ENCODE results near the gene MSLN.

The MSLN gene

GRCh38 chr16:783404-784161, 23.0 kb downstream of the MSLN start:
- no peak for DNase-seq (ENCODE audit: low read depth)
- no peak overlapping the region for H3K4me3 ChIP-seq (ENCODE audit: low read depth, low read length)
- TF ChIP-seq POLR2A (IDR thresholded peaks at IDR 0.05; ENCODE audit: extremely low read depth, insufficient read length) (no peak), MYC (IDR thresholded peaks at IDR 0.05; ENCODE audit: low read depth, low read length) (no peak), MAX (IDR thresholded peaks at IDR 0.05; ENCODE audit: low read depth, low read length) (no peak)
- TF ChIP-seq, protein P1, sequence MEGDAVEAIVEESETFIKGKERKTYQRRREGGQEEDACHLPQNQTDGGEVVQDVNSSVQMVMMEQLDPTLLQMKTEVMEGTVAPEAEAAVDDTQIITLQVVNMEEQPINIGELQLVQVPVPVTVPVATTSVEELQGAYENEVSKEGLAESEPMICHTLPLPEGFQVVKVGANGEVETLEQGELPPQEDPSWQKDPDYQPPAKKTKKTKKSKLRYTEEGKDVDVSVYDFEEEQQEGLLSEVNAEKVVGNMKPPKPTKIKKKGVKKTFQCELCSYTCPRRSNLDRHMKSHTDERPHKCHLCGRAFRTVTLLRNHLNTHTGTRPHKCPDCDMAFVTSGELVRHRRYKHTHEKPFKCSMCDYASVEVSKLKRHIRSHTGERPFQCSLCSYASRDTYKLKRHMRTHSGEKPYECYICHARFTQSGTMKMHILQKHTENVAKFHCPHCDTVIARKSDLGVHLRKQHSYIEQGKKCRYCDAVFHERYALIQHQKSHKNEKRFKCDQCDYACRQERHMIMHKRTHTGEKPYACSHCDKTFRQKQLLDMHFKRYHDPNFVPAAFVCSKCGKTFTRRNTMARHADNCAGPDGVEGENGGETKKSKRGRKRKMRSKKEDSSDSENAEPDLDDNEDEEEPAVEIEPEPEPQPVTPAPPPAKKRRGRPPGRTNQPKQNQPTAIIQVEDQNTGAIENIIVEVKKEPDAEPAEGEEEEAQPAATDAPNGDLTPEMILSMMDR (IDR thresholded peaks at IDR 0.05; ENCODE audit: low read depth, low read length) = no peak

- DNase-seq (ENCODE audit: low read depth) = no peak
- no peak overlapping the region for H3K4me3 ChIP-seq (ENCODE audit: low read depth, low read length)
- TF ChIP-seq MYC (IDR thresholded peaks at IDR 0.05; ENCODE audit: low read depth, low read length) (no peak), MAX (IDR thresholded peaks at IDR 0.05; ENCODE audit: low read depth, low read length) (no peak), POLR2A (IDR thresholded peaks at IDR 0.05; ENCODE audit: extremely low read depth, insufficient read length) (no peak)
- TF ChIP-seq, protein P1 (IDR thresholded peaks at IDR 0.05; ENCODE audit: low read depth, low read length) = no peak
Observed at GRCh38 chr16:784431-784830, 23.9 kb downstream of the MSLN start.

DNA sequence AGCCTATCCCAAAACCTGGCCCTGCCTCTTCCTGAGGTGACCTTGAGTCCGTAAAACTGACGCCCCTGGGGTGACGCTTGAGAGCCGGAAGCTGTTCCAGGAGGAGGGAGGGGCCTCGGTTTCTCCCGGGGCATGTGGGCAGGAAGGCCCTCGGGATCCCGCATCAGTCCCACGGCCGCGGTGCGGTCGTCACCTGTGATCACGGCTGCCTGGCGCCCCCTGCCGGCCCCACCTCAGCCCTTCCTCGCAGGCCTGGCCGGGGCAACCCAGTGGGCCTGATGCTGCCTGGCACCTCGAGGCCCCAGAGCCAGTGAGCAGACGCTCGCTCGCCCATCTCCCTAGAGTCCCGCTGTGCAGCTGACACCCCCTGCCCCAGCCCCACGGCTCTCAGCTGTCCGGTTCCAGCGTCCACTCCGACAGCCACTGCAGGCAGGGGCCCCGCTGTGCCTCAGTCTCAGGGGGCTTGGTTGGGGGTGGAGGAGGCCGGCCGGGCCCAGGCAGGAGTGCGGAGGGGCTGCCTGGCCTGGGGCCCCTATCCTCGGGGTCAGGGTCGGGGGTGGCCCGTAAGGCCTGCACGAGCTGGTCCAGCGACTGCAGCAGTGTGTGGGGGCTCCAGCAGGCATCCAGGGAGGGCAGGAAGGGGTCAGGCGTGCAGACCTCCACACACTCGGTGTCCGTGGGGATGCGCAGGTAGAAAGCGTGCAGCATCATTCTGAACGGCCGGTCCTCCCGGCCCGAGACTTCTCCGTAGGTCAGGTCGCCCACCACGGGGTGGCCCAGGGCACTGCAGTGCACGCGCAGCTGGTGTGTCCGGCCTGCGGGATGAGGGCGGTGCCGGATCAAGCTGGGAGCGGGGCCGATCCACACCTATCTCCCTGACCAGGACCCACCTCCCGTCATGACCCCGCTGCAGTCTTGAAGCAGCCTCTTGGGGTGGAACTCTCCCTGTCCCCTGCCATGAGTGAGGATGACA, 25.3 kb downstream of the MSLN start:
- H3K4me3 ChIP-seq (ENCODE audit: low read depth, low read length) = no peak overlapping the region
- DNase-seq (ENCODE audit: low read depth) = peak; percentile 58
- TF ChIP-seq MAX (IDR thresholded peaks at IDR 0.05; ENCODE audit: low read depth, low read length) = no peak
- TF ChIP-seq, protein P1 (IDR thresholded peaks at IDR 0.05; ENCODE audit: low read depth, low read length) = peak; percentile 54

DNA sequence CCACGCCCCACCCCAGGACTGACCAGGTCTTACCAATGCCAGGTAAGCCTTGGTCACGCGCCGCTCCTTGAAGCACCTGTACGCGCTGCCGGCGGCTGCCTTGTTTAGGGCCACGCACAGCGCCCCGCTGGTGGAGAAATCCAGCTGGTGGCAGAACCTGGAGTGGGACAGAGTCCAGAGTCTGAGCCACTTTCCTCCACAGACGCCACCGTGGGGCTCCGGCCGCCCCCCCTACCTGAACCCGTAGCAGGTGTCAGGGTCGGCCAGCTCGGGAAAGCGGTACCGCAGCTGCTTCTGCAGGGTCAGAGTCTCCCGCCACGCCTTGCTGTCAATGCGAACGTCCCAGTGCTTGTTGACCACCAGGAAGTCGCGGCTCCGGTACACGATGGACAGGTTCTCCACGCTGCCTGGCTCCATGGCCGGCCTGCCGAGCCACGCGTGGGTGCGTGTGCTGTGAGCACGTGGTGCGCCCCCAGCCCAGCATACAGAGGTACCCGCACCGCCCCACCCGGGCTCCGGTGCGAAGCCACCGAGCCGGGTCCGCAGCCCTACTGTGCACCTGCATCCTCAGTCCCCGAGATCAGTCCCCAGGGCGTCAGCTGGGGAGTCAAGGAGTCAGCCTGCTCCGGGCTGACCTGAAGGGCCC, 26.9 kb downstream of the MSLN start:
- no peak for TF ChIP-seq MYC (IDR thresholded peaks at IDR 0.05; ENCODE audit: low read depth, low read length)
- TF ChIP-seq, protein P1 (IDR thresholded peaks at IDR 0.05; ENCODE audit: low read depth, low read length) = no peak
- no peak for TF ChIP-seq POLR2A (IDR thresholded peaks at IDR 0.05; ENCODE audit: extremely low read depth, insufficient read length)
- TF ChIP-seq MAX (IDR thresholded peaks at IDR 0.05; ENCODE audit: low read depth, low read length) = no peak

DNA sequence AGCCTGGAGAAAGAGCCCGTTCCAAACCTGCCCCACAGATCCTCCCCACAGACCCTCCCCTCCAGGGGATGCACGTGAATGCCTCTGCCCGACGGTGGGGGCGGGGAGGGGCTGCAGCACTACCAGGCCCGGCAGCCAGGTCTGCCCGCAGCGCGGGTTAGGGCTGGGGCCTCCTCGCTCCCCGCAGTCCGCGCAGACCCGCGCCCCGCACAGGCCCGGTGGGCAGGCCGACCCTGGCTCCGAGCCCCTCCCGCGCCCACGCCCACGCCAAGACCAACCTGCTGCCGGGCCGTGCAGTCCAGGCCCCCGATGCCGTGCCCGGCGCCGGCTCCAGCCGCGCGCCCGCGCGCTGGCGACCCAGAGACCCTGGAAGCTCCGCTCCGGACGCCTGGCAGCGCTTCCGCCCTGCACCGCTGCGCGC, 27.5 kb downstream of the MSLN start, which contains the start of gene RPUSD1:
RPUSD1 (minus strand) TSS at position 404 of the 421 bp plus-strand sequence. CDS start 644 bp downstream, outside the sequence.
- TF ChIP-seq MAX (IDR thresholded peaks at IDR 0.05; ENCODE audit: low read depth, low read length) = no peak
- TF ChIP-seq, protein P1 (IDR thresholded peaks at IDR 0.05; ENCODE audit: low read depth, low read length) = no peak
- TF ChIP-seq POLR2A (IDR thresholded peaks at IDR 0.05; ENCODE audit: extremely low read depth, insufficient read length) = no peak
- no peak for DNase-seq (ENCODE audit: low read depth)
- H3K4me3 ChIP-seq (ENCODE audit: low read depth, low read length) = peak within 1 kb of the TSS; percentile 75

More for the DNA sequence above, 26.9 kb downstream of the MSLN start:
- DNase-seq (ENCODE audit: low read depth) = no peak
- H3K4me3 ChIP-seq (ENCODE audit: low read depth, low read length) = peak overlapping the region; percentile 75

Measured in NB4 (cell line).